A673 (cell line): Measurements from ENCODE around the gene DLGAP1.

Experiments used
- CTCF ChIP-seq: fragments of 300-800, 200-600 bp; sonication (generic); conservative IDR thresholded peaks from 2 replicates; pipeline ENCODE4 v1.5.1; 2017; ENCODE audit warnings: low read depth, mild to moderate bottlenecking, antibody characterized with exemption, low read length, moderate library complexity, mixed read lengths
- EZH2 ChIP-seq: fragments of 200-600 bp; sonication (generic); IDR thresholded peaks from 2 replicates; pipeline ENCODE4 v1.6.1; 2017; ENCODE audit warnings: borderline replicate concordance, low read depth, mild to moderate bottlenecking, mixed read lengths, antibody characterized with exemption, low read length; ENCODE audit not compliant: poor library complexity, severe bottlenecking

DNA sequence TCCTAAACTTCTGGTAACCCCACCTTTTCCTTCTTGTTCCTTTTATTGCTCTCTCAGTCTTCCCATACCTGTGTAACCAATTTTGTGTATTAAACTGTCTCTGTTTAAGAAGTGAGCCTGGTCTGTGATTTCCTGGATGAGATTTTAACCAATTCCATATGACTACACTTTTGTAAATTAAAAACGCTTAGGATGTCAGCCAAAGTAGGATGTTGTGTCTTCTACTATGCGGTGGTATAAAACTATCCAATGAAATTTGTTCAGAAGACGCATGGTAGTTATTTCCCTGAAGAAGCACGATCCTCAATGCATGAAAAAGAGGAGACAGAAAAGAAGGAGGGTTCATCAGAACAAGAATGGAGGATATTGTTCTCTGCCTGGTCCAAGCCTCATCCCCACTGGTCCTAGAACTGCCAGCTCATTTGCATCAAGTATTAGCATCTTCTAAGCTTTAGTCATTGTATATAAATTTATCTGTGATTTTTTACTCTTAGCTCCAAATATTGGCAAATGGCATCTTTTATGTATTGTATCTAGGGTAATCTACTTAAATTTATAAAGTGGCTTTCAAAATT lies 877.7 kb downstream of the DLGAP1 start:
- no peak for TF ChIP-seq CTCF
- TF ChIP-seq EZH2: no peak
